Measurements from ENCODE around the gene PLD1. TPM values are rescaled to one million over a fixed set of nuclear protein-coding genes. Genes with fewer than 3 reads are reported as not detected.
A peak's percentile ranks its signal among the peaks of the same experiment; 100 is the strongest.

The PLD1 gene
- total and polyA plus RNA-seq, 4 donors = 3.1 to 31.1 (median 12.2) TPM

GRCh38 chr3:171744158-171744741 lies 66.0 kb downstream of the PLD1 start:
- ATAC-seq (ENCODE audit: insufficient read depth, low FRiP score) = no peak
- WGBS, 2 donors = 91 to 93% methylated on average over 5 of the region's 5 CpGs
- Histone ChIP-seq H3K9me3 (ENCODE audit: control insufficient read depth in 4 of 4, insufficient read depth in 3 of 4, low read length in 3 of 4) (peaks cover 0 to 3% (median 0%) of the 10 kb centered on the region in 4 donors), H3K4me3 (no peak overlapping the region), H3K27me3 (ENCODE audit: control insufficient read depth in 3 of 3, insufficient read depth in 3 of 3, low read length in 2 of 3) (peaks cover 0 to 25% (median 0%) of the 10 kb centered on the region in 3 donors), H3K36me3 (ENCODE audit: control insufficient read depth in 4 of 4, insufficient read depth in 4 of 4, low read length in 4 of 4) (no peaks in the 10 kb centered on the region), H3K9ac (ENCODE audit: insufficient read depth in 1 of 2, low read length in 2 of 2) (no peak overlapping the region), H3K4me1 (ENCODE audit: control insufficient read depth in 5 of 5, insufficient read depth in 5 of 5, low read length in 5 of 5) (peaks cover 0 to 19% (median 0%) of the 10 kb centered on the region in 5 donors), H3K27ac (ENCODE audit: low read depth in 1 of 2, low read length in 1 of 2) (peak overlapping the region in 1 of 2 donors; percentile 59)
- DNase-seq = no peak
- TF ChIP-seq CTCF (IDR thresholded peaks at IDR 0.05; ENCODE audit: control extremely low read depth, extremely low read depth) = no peak

GRCh38 chr3:171743327-171744157 lies 66.7 kb downstream of the PLD1 start:
- no peaks in the 10 kb centered on the region for H3K36me3 ChIP-seq (ENCODE audit: control insufficient read depth in 4 of 4, insufficient read depth in 4 of 4, low read length in 4 of 4)
- peaks cover 0 to 17% (median 0%) of the 10 kb centered on the region in 5 donors for H3K4me1 ChIP-seq (ENCODE audit: control insufficient read depth in 5 of 5, insufficient read depth in 5 of 5, low read length in 5 of 5)
- no peak overlapping the region for H3K4me3 ChIP-seq
- no peak for DNase-seq
- peak overlapping the region in 1 of 2 donors; percentile 59 for H3K27ac ChIP-seq (ENCODE audit: low read depth in 1 of 2, low read length in 1 of 2)
- WGBS, 2 donors = 85 to 86% methylated on average over 10 of the region's 10 CpGs
- no peak for ATAC-seq (ENCODE audit: insufficient read depth, low FRiP score)
- H3K27me3 ChIP-seq (ENCODE audit: control insufficient read depth in 3 of 3, insufficient read depth in 3 of 3, low read length in 2 of 3) = peaks cover 0 to 24% (median 0%) of the 10 kb centered on the region in 3 donors
- peaks cover 0 to 3% (median 0%) of the 10 kb centered on the region in 4 donors for H3K9me3 ChIP-seq (ENCODE audit: control insufficient read depth in 4 of 4, insufficient read depth in 3 of 4, low read length in 3 of 4)
- no peak for TF ChIP-seq CTCF (IDR thresholded peaks at IDR 0.05; ENCODE audit: control extremely low read depth, extremely low read depth)
- H3K9ac ChIP-seq (ENCODE audit: insufficient read depth in 1 of 2, low read length in 2 of 2) = no peak overlapping the region

DNA sequence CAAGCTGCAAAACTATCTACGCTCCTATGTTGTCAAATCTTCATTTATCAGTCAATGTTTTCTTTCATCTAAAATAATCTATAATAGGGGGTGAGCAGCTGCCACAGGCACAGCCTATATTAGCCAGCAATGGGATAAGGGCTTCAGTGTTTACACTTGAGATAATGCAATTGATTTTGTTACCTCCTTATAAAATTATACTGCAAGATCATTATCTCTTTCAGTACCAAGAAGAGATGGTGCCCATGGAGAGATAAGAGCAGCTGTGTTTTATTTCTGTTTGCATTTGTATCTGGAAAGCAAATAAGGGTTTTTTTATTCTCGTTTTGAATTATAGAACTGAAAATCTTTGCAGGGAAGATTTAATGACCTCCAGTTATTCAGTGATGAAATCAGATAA lies 68.9 kb downstream of the PLD1 start:
- H3K9ac ChIP-seq (ENCODE audit: insufficient read depth in 1 of 2, low read length in 2 of 2) = no peak overlapping the region
- H3K27ac ChIP-seq (ENCODE audit: low read depth in 1 of 2, low read length in 1 of 2) = no peak overlapping the region
- H3K4me1 ChIP-seq (ENCODE audit: control insufficient read depth in 5 of 5, insufficient read depth in 5 of 5, low read length in 5 of 5) = peaks cover 0 to 10% (median 0%) of the 10 kb centered on the region in 5 donors
- H3K36me3 ChIP-seq (ENCODE audit: control insufficient read depth in 4 of 4, insufficient read depth in 4 of 4, low read length in 4 of 4) = no peaks in the 10 kb centered on the region
- WGBS, 2 donors = 63 to 74% methylated on average over 2 of the region's 2 CpGs
- ATAC-seq (ENCODE audit: insufficient read depth, low FRiP score) (no peak), DNase-seq (no peak)
- no peak overlapping the region for H3K4me3 ChIP-seq
- no peak for TF ChIP-seq CTCF (IDR thresholded peaks at IDR 0.05; ENCODE audit: control extremely low read depth, extremely low read depth)
- H3K9me3 ChIP-seq (ENCODE audit: control insufficient read depth in 4 of 4, insufficient read depth in 3 of 4, low read length in 3 of 4) = peaks cover 0 to 3% (median 0%) of the 10 kb centered on the region in 4 donors
- peaks cover 0 to 33% (median 0%) of the 10 kb centered on the region in 3 donors for H3K27me3 ChIP-seq (ENCODE audit: control insufficient read depth in 3 of 3, insufficient read depth in 3 of 3, low read length in 2 of 3)
